Measurements from ENCODE around the gene ZEB2. TPM values are rescaled to one million over a fixed set of nuclear protein-coding genes. Genes with fewer than 3 reads are reported as not detected.

The ZEB2 gene
- total RNA-seq, 1 donor from 2014 or later: 8.5 TPM

- intact Hi-C loops (cut with micrococcal nuclease): no loop called here
Measured at GRCh38 chr2:144430722-144431391, 89.1 kb downstream of the ZEB2 start.

DNA sequence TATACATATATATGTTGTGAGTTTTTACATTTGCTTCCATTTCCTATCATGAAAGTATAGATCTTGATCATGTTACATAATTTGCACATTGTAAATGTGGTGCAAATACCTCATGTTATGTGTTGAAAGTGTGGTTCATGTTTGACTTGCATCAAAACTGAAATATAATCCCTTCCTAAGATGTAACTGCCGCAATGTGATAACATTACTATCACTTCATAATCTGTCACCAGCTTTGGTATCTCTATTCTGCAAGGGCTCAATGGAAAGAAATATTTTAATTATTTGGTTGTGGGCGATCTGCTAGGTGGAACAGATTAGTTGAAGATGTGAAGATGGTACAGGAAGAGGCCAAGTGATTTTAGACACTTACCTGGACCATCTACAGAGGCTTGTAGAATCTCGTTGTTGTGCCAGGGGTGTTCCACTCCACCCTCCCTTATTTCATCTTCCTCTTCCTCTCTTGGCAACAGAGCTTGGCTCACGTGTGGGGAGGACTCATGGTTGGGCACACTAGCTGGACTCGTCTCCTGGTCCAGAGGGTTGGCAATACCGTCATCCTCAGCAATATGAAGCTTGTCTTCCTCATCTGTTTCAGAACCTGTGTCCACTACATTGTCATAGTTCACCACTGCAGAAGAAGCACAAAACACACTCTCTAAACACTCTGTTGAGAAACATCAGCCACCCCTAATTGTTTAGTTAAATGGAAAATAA, 90.4 kb downstream of the ZEB2 start:
- intact Hi-C loops (cut with micrococcal nuclease): no loop called here

DNA sequence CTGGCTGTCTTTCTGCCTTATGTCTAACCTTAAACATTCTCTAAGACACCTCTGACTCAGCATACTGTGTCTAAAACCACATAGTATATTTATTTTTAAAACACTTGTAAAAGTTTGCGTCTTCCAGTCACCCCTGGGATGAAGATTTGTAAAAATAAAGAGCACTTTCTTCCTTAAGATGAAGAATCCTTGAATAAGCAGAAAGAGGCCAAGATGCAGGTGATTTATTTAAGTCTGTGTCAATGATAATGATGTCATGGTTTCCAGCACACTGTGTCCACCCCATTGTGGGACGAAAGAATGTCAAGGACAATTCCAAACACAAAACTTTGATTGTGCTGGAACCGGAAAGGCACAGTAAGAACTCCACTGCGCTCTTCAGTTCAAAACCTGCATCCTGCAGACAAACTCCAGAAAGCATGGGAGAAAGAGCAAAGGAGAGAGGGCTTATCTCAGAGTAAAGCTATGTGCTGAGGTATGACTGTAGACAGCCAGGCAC, 92.9 kb downstream of the ZEB2 start:
- intact Hi-C loops (cut with micrococcal nuclease): no loop called here

DNA sequence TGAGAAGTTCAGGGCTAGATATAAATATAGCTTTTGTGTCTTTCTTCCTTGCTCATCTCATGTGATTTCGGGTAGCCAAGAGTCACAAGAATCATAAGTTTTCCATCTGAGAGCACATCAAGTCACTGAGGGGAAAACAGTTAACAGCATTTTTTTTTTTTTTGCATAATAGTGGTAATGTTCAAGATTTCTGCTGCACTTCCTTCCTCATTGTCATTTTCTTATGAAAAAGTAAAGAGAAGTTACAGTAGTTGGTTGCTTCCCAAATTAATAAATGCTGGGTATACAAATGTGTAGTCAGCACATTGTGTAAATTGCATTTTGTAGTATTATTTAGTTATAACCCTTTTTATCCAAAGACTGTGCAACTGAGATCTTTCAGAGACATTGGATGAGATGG, 93.6 kb downstream of the ZEB2 start:
- intact Hi-C loops (cut with micrococcal nuclease): no loop called here

DNA sequence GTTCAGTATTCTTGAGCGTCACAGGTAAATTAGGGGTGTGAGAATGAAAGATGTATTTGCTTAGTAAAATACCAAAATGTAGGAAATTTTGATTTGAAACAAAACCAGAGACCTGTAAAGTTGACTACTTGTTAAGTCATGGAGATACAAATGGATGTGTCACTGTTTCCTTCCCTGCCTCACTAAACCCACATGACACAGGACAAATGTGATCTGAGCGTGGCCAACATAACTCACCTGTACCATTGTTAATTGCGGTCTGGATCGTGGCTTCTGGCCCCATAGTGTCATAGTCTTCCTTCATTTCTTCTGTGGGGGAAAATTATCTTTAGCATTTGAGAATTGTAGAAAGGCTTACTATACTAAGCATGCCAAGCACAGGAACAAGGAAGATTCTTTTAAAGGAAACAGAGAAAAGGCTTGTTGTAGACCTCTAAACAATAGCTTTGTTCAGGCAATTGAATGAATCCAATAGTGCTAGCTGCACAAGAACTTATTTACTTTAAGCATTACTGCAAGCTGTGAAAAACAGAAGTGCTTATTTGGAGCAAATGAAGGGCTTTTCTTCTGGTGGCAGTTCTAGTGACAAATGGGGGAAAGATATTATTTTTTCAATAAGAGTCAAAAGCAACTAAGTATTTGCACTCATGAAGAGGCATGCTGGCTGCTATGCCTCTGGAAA, 95.2 kb downstream of the ZEB2 start:
- intact Hi-C loops (cut with micrococcal nuclease): no loop called here

DNA sequence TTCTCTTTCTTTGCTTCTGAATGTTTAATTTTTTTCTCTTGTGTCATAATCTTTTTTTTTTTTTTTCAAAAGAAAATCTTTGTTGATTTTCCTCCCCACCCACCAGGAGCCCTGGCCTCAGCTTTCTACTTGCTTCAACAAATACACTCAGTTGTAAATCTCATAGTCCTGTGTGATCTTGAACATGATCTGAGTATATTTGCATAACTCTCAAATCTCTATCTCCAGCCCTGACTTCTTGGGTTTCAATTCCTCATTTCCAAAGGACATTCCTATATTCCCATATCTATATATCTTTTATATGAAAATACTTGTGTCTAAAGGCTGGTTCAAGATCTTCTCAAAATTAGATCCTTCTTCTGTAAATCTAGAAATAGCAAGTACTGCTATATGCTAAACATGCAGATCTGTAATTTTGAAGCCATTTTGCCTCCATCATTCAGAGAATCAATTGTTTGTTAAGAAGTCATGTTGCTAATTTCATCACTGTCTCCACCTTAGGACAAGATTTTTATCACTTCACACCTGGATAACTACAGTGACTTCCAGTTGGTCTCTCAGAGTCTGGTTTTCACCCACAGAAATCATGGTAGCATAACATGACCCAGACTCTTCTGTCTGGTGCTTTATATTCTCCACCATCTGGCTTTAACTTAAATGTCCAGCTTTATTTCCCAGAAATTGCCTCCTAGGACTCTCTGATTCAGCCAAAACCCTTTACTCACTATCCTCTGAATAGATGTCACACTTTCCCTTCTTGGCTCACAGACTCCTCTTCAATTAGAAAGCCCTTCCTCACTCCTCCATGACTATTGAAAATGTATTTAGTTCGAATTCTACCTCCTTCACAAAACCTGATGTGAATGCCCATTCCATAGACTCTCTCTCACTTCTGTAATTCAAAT, 98.1 kb downstream of the ZEB2 start:
- intact Hi-C loops (cut with micrococcal nuclease): no loop called here

DNA sequence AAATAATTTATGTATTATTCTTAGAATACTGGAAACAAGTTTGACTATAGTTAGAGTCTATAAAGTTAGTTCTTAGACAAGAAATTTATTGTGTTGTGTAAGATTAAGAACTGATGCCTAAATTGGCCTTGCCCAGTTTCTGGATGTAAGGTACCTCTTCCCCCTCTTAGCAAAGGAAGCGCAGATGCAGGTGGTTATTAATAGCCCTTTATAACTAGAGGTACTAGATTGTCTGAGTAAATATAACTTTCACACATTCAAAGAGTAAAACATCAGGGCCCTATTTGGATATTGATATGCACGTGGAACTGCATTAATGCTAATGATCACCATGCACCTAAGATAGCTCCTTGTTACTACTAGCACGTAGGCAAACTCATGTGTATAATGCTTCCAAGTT, 100.7 kb downstream of the ZEB2 start:
- intact Hi-C loops (cut with micrococcal nuclease): no loop called here

- intact Hi-C loops (cut with micrococcal nuclease): no loop called here
Measured at GRCh38 chr2:144415386-144415785, 104.5 kb downstream of the ZEB2 start.

- intact Hi-C loops (cut with micrococcal nuclease): no loop called here
Measured at GRCh38 chr2:144414324-144414845, 105.5 kb downstream of the ZEB2 start.

DNA sequence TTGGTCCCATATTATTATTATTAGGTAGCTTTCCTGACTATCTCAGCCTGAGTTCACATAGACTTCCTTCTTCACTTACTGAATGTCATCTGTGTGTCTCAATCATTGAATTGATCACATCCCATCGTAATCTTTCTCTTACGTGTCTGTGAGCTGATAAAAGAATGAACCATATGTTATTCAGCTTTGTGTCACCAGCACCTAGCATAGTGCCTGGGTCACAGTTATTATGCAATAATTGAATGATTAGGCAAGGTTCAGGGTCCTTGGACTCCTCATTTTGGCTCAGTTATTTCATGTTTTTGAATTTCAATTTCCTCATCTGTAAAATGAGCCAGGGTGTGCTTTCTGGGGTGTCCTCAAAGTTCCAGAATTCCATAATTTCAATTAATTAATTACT, 107.2 kb downstream of the ZEB2 start:
- intact Hi-C loops (cut with micrococcal nuclease): no loop called here

- intact Hi-C loops (cut with micrococcal nuclease): no loop called here
Measured at GRCh38 chr2:144411473-144411872, 108.4 kb downstream of the ZEB2 start.

DNA sequence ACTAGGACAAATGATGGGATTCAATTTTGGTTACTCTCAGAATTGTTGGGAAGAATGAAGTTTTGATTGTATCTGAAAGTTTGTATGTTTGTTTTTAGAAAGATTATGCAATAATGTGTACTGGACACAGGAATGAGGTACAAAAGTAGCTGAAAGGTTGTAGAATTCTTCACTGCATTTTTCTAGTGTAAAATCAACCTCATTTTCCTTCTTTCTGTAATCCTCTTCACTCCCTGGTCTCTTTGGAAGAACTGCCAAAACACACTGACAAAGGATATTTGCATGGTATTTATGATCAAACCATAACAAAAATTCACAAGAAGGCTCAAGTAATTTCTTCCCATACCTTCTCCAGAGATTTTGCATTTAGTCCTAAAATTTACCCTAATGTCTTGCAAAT, 110.7 kb downstream of the ZEB2 start:
- intact Hi-C loops (cut with micrococcal nuclease): no loop called here

- intact Hi-C loops (cut with micrococcal nuclease): no loop called here
Measured at GRCh38 chr2:144407262-144407661, 112.7 kb downstream of the ZEB2 start.

DNA sequence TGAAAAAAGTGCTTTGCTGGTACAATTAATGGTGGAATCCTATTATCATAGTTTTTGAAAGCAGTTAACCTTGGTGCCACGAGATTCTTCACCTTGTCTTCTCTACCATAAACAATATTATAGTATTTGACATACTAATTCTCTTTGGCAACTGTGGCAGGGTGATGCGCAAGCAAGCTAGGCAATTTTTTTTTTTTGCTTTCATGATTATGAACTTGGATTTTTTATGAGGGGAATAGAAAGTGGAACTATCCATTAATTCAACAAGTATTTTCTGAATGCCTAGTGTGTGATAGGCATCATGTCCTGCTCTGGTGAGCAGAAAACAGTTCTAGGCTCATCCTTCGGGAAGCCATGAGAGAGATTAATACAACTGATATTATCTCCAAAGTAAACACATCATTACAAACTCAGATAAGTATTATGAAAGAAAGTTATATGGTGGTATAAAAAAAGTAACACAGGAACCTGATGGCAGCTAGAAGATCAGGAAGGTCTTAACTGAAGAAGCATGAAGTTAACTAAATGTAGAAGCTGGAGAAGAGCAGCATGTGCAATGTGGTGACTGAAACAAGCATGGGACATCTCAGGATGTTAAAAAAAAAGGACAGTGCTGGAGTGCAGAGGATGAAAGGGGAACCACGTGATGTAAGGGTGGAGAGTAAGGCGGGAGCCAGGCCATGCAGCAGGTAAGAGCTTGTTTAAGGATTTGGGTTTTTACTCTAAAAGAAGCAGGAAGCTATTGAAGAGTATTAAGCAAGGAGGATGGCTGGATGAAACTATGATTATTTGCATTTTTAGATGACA, 113.7 kb downstream of the ZEB2 start:
- intact Hi-C loops (cut with micrococcal nuclease): no loop called here

DNA sequence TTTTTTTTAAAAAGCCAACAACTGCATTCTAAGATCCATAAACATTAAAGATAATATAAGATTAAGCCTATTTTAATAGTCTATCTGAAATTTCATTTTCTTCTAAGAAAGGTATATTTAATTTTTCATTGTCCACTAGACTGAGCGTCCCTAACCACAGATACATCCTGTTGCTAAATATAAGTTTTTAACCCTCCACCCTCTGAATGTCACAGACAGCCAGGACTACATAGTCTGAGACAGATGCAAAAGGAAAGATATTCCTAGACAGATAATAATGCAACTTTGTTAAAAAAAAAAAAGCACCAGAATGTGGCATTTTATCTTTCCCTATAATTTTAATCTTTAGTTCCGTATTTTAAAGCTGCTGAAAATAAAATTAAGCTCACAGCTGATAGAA, 114.6 kb downstream of the ZEB2 start:
- intact Hi-C loops (cut with micrococcal nuclease): no loop called here

DNA sequence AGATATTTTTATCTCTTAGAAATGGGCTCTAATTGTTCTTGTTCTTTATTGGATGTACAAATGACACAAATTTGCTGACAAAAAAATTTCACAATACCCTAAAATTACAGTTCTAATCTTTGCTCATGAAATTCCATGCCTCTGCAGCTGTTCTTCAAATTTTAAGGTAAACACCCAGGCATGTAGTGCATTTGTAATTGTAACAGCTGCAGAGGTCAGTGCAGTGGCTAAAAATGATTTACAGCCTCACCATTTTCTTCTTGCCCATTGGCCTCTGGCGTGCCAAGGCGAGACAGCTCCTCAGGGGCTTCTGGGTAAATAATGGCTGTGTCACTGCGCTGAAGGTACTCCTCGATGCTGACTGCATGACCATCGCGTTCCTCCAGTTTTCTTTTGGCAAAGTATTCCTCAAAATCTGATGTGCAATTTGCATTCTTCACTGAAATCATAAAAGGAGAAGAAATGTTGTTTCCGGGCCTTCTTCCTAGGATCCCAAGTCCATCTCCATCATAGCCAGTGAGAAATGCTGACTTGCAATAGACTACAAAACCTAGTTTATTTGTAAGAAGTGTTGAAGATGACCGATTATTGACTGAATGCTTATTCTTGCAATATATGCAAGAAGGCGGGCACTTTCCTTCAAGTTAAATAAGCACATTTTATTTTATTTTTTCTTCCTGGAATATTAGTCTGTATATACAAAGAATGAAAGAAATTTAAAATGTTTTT, 115.2 kb downstream of the ZEB2 start:
- intact Hi-C loops (cut with micrococcal nuclease): no loop called here

DNA sequence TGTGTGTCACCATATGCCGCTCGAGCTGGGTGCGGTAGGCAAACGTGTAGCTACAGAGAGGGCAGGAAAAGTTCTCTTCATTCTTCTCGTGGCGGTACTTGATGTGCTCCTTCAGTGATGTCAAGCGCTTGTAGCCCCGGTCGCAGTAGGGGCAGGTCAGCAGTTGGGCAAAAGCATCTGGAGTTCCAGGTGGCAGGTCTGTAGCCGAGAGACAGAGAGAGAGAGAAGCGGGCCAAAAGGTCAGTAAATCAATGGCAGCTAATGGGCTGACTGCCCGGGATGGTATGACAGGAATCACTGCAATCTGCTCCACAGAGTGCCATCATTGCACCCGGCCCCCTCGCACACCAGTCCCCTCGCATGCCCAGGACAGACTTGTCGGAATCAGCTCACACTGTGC, 116.0 kb downstream of the ZEB2 start:
- intact Hi-C loops (cut with micrococcal nuclease): no loop called here

DNA sequence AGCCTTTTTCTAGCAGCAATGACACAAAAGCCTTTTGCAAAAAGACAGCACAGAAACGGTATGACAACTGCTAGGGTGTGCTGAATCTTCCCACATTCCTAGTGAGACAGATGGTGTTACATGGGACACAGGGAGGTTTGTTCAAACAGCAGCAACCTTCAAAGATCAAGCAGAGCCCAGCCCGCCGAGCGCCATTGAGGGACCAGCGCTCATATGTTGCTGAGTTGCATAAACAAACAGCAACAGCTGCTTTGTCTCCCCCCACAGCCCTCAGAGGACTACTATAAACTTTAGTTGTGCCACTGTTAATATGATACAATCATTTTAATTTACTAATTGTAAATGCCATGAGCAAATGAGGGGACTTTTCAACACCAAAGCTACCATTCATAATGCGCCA, 117.7 kb downstream of the ZEB2 start:
- intact Hi-C loops (cut with micrococcal nuclease): no loop called here

DNA sequence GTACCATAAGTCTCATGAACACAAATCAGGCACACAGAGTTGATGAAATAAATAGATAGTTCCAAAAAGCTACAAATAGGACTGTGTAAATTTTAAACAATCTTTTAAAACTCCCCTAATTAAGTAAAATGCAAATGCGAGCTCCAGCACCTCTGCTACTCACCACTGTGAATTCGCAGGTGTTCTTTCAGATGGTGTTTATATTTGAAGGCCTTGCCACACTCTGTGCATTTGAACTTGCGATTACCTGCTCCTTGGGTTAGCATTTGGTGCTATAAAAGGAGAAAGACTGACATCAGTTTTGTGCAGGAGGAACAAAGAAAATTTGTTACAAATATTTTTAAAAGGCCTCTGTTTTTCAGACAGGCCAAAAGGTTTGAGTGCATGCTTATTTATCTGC, 118.9 kb downstream of the ZEB2 start:
- intact Hi-C loops (cut with micrococcal nuclease): no loop called here

- intact Hi-C loops (cut with micrococcal nuclease): no loop called here
Measured at GRCh38 chr2:144396318-144396717, 123.6 kb downstream of the ZEB2 start.
